GM18907 (cell line): ENCODE measurements around the gene CDH4.

Experiments
- ATAC-seq: cut with Tn5 transposase; IDR thresholded peaks from one replicate; pipeline ENCODE4 v1.9.1; 2021; ENCODE audit warnings: mild to moderate bottlenecking, moderate library complexity; ENCODE audit not compliant: unreplicated experiment

CDH4 gene

GRCh38 chr20:61543931-61544745 lies 292.1 kb downstream of the CDH4 start:
- no peak for ATAC-seq

- ATAC-seq: no peak
Observed at GRCh38 chr20:61544910-61545889, 293.1 kb downstream of the CDH4 start.

- no peak for ATAC-seq
Observed at GRCh38 chr20:61546641-61547040, 294.6 kb downstream of the CDH4 start.

GRCh38 chr20:61548069-61548468 lies 296.0 kb downstream of the CDH4 start:
- ATAC-seq: no peak

GRCh38 chr20:61549865-61550264 lies 297.8 kb downstream of the CDH4 start:
- no peak for ATAC-seq

GRCh38 chr20:61551401-61551800 lies 299.3 kb downstream of the CDH4 start:
- no peak for ATAC-seq

- no peak for ATAC-seq
Observed at GRCh38 chr20:61554617-61555016, 302.6 kb downstream of the CDH4 start.

- ATAC-seq: no peak
Observed at GRCh38 chr20:61555566-61555965, 303.5 kb downstream of the CDH4 start.

GRCh38 chr20:61556111-61556510 lies 304.1 kb downstream of the CDH4 start:
- ATAC-seq: no peak

GRCh38 chr20:61556673-61557072 lies 304.6 kb downstream of the CDH4 start:
- ATAC-seq: no peak

GRCh38 chr20:61557621-61558020 lies 305.6 kb downstream of the CDH4 start:
- ATAC-seq: no peak

GRCh38 chr20:61558726-61559125 lies 306.7 kb downstream of the CDH4 start:
- ATAC-seq: no peak

GRCh38 chr20:61559706-61560315 lies 307.8 kb downstream of the CDH4 start:
- ATAC-seq: no peak

- no peak for ATAC-seq
Observed at GRCh38 chr20:61560361-61560853, 308.3 kb downstream of the CDH4 start.

- no peak for ATAC-seq
Observed at GRCh38 chr20:61561111-61561830, 309.2 kb downstream of the CDH4 start.

- no peak for ATAC-seq
Observed at GRCh38 chr20:61562491-61562890, 310.4 kb downstream of the CDH4 start.

GRCh38 chr20:61562897-61563504 lies 310.9 kb downstream of the CDH4 start:
- ATAC-seq: no peak

- no peak for ATAC-seq
Observed at GRCh38 chr20:61564628-61565027, 312.6 kb downstream of the CDH4 start.

- no peak for ATAC-seq
Observed at GRCh38 chr20:61565791-61566190, 313.7 kb downstream of the CDH4 start.

GRCh38 chr20:61566691-61567090 lies 314.6 kb downstream of the CDH4 start:
- no peak for ATAC-seq
